ENCODE data around the gene TMPRSS5.

GRCh38 chr11:113675565-113675964 lies 30.5 kb downstream of the TMPRSS5 start:
- TF ChIP-seq, protein P1, sequence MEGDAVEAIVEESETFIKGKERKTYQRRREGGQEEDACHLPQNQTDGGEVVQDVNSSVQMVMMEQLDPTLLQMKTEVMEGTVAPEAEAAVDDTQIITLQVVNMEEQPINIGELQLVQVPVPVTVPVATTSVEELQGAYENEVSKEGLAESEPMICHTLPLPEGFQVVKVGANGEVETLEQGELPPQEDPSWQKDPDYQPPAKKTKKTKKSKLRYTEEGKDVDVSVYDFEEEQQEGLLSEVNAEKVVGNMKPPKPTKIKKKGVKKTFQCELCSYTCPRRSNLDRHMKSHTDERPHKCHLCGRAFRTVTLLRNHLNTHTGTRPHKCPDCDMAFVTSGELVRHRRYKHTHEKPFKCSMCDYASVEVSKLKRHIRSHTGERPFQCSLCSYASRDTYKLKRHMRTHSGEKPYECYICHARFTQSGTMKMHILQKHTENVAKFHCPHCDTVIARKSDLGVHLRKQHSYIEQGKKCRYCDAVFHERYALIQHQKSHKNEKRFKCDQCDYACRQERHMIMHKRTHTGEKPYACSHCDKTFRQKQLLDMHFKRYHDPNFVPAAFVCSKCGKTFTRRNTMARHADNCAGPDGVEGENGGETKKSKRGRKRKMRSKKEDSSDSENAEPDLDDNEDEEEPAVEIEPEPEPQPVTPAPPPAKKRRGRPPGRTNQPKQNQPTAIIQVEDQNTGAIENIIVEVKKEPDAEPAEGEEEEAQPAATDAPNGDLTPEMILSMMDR (IDR thresholded peaks at IDR 0.05; ENCODE audit: insufficient read depth, low read depth, low read length), result no peak
- TF ChIP-seq EZH2 (IDR thresholded peaks at IDR 0.05; ENCODE audit: insufficient read depth, low read length), result no peak
